HepG2 (cell line): Measurements from ENCODE around the gene NPR3. TPM values are rescaled to one million over a fixed set of nuclear protein-coding genes. Genes with fewer than 3 reads are reported as not detected.

Experiments
- ATAC-seq: fragments of 200-7000 bp; cut with Tn5 transposase; 3 replicates; pipeline ENCODE4 v1.9.1; 2020; ENCODE audit warnings: mild to moderate bottlenecking, moderate library complexity
- BruUV-seq: library from RNA; stranded (reverse); fragments of 400-500 nt; replicated peaks from 2 replicates; lab custom pipeline; 2021; lab: Mats Ljungman, UMichigan
- CTCF ChIA-PET: fragments of 300-600 bp; formaldehyde crosslinking; extraction: SDS; loops from one replicate; lab custom pipeline; 2021; ENCODE audit warnings: low total read pairs, inconsistent platforms, low intra/inter-chr PET ratio; lab: Yijun Ruan, JAX
- POLR2A ChIA-PET: fragments of 350-600 bp; sonication (Branson Sonifier 250); formaldehyde crosslinking; loops from one replicate; lab custom pipeline; 2020; ENCODE audit warnings: antibody characterized with exemption, inconsistent platforms; lab: Yijun Ruan, JAX
- DNase-seq: peaks from one replicate; pipeline ENCODE4 v3.0.0-alpha.2; 2015; ENCODE audit warnings: low spot score
- FAIRE-seq: peaks from 3 replicates; lab custom pipeline; 2011; peaks lifted over from hg19 to GRCh38; lab: Jason Lieb, UNC
- H2AFZ ChIP-seq: one replicate; pipeline ENCODE4 v1.6.1; 2011; ENCODE audit warnings: low read length, inconsistent platforms
- H3K27ac ChIP-seq: fragments of 300-600 bp; 3 replicates; pipeline ENCODE4 v1.8.0; 2011; ENCODE audit warnings: mixed run types, mild to moderate bottlenecking, mixed read lengths, low read length, inconsistent platforms; ENCODE audit not compliant: insufficient read depth; ENCODE audit errors: extremely low read length
- H3K27me3 ChIP-seq, 2 experiments: fragments of 200-600 bp in 1 of 2; 2 replicates in 1 of 2; 3 replicates in 1 of 2; pipeline versions ENCODE4 v1.6.0 to v1.8.0; 2011; ENCODE audit warnings: low read length in 2 of 2, mild to moderate bottlenecking in 2 of 2, moderate library complexity in 2 of 2, inconsistent platforms in 1 of 2; ENCODE audit not compliant: insufficient read depth in 2 of 2, control insufficient read depth in 1 of 2
- H3K36me3 ChIP-seq, 2 experiments: fragments of 200-600 bp in 1 of 2; replicated peaks in 1 of 2; 2 replicates in 1 of 2; 3 replicates in 1 of 2; pipeline versions ENCODE4 v1.5.1 to v1.8.0; 2011; ENCODE audit warnings: low read length in 2 of 2, inconsistent platforms in 1 of 2; ENCODE audit not compliant: insufficient read depth in 2 of 2, control insufficient read depth in 1 of 2
- H3K4me1 ChIP-seq: 2 replicates; pipeline ENCODE4 v1.5.1; 2012; ENCODE audit warnings: low read length, inconsistent platforms; ENCODE audit not compliant: insufficient read depth
- H3K4me2 ChIP-seq: 2 replicates; pipeline ENCODE4 v1.6.0; 2011; ENCODE audit warnings: low read depth, low read length, inconsistent platforms
- H3K4me3 ChIP-seq, 3 experiments: fragments of 200-600 bp in 1 of 3; sonication (generic), shearing (Covaris generic) in 1 of 3; replicated peaks in 1 of 3; 2 replicates each; pipeline ENCODE4 v1.5.1; 2011 to 2016; ENCODE audit warnings: low read length in 3 of 3, inconsistent platforms in 2 of 3, low read depth in 2 of 3, mild to moderate bottlenecking in 2 of 3, control low read depth in 1 of 3, mixed read lengths in 1 of 3; ENCODE audit not compliant: insufficient read depth in 1 of 3
- H3K79me2 ChIP-seq: one replicate; pipeline ENCODE4 v1.6.1; 2011; ENCODE audit warnings: low read length, inconsistent platforms; ENCODE audit not compliant: insufficient read depth
- H3K9ac ChIP-seq: 2 replicates; pipeline ENCODE4 v1.6.0; 2011; ENCODE audit warnings: mild to moderate bottlenecking, low read depth, low read length, inconsistent platforms; ENCODE audit not compliant: insufficient read depth
- H3K9me3 ChIP-seq: 2 replicates; pipeline ENCODE4 v1.5.1; 2012; ENCODE audit warnings: mild to moderate bottlenecking, low read length
- H4K20me1 ChIP-seq: 2 replicates; pipeline ENCODE4 v1.6.0; 2011; ENCODE audit warnings: inconsistent platforms, mild to moderate bottlenecking, low read length, moderate library complexity; ENCODE audit not compliant: insufficient read depth
- FOXO4 ChIP-seq: sonication (generic); formaldehyde crosslinking; conservative IDR thresholded peaks from 2 replicates; pipeline ENCODE4 v1.8.1; 2023; ENCODE audit warnings: missing genetic modification reagents
- HBP1 ChIP-seq: IDR thresholded peaks from 2 replicates; pipeline ENCODE4 v1.6.1; 2016; ENCODE audit warnings: low read depth, control low read depth
- JDP2 ChIP-seq: sonication (generic); formaldehyde crosslinking; IDR thresholded peaks from 2 replicates; pipeline ENCODE4 v1.8.1; 2022; ENCODE audit warnings: missing genetic modification reagents, borderline replicate concordance
- MEIS1 ChIP-seq: sonication (generic); formaldehyde crosslinking; IDR thresholded peaks from 2 replicates; pipeline ENCODE4 v1.9.0; 2021; ENCODE audit warnings: mild to moderate bottlenecking, missing genetic modification reagents, moderate library complexity, borderline replicate concordance
- NR2F1 ChIP-seq, 2 experiments: fragments of 450-650 bp in 1 of 2; formaldehyde crosslinking in 1 of 2; IDR thresholded peaks; 2 replicates each; pipeline versions ENCODE4 v1.5.0 to v1.6.1; 2016 to 2020; ENCODE audit warnings: mild to moderate bottlenecking in 1 of 2, missing compliant biosample characterization in 1 of 2, missing genetic modification reagents in 1 of 2, moderate library complexity in 1 of 2
- PHB2 ChIP-seq: fragments of 450-650 bp; IDR thresholded peaks from 2 replicates; pipeline ENCODE4 v1.6.1; 2018; ENCODE audit not compliant: partially characterized antibody
- TSC22D2 ChIP-seq: sonication (generic); formaldehyde crosslinking; IDR thresholded peaks from 2 replicates; pipeline ENCODE4 v1.5.1; 2020; ENCODE audit warnings: missing genetic modification reagents, mild to moderate bottlenecking, borderline replicate concordance
- ZFYVE20 ChIP-seq: sonication (generic); formaldehyde crosslinking; IDR thresholded peaks from 2 replicates; pipeline ENCODE4 v1.8.0; 2023; ENCODE audit warnings: low read depth, mild to moderate bottlenecking, moderate library complexity, missing genetic modification reagents, borderline replicate concordance
- ZNF292 ChIP-seq: sonication (generic); formaldehyde crosslinking; IDR thresholded peaks from 2 replicates; pipeline ENCODE4 v1.8.1; 2022; ENCODE audit warnings: mild to moderate bottlenecking, low read depth, missing genetic modification reagents, borderline replicate concordance
- ZNF326 ChIP-seq: sonication (generic); formaldehyde crosslinking; IDR thresholded peaks from 2 replicates; pipeline ENCODE4 v1.4.0; 2020; ENCODE audit warnings: missing genetic modification reagents, borderline replicate concordance
- ZNF572 ChIP-seq: sonication (generic); formaldehyde crosslinking; IDR thresholded peaks from 2 replicates; pipeline ENCODE4 v1.5.1; 2020; ENCODE audit warnings: mild to moderate bottlenecking, missing genetic modification reagents
- ZNF577 ChIP-seq: sonication (generic); formaldehyde crosslinking; IDR thresholded peaks from 2 replicates; pipeline ENCODE4 v1.4.0; 2020; ENCODE audit warnings: mild to moderate bottlenecking, low read depth, missing genetic modification reagents, borderline replicate concordance
- ZNF691 ChIP-seq: sonication (generic); formaldehyde crosslinking; IDR thresholded peaks from 2 replicates; pipeline ENCODE4 v1.4.0; 2020; ENCODE audit warnings: missing genetic modification reagents, low read depth, mild to moderate bottlenecking, borderline replicate concordance
- WGBS: methylation state at CpG from one replicate; pipeline ENCODE4 v1.1.6; 2017; ENCODE audit warnings: low lambda C conversion rate; 5-methylcytosine and 5-hydroxymethylcytosine counted together
- in situ Hi-C: cut with HindIII; loops from 2 replicates; pipeline ENCODE4 v1.10.0; 2017; ENCODE audit warnings: low pct_unique_long_range_greater_than_20kb; ENCODE audit not compliant: extremely low pct_ligation_motif_present
- intact Hi-C: fragments of 100-400 bp; cut with micrococcal nuclease; formaldehyde crosslinking; loops from one replicate; pipeline ENCODE4 v1.10.0; 2022; ENCODE audit not compliant: unreplicated experiment
- polyA plus RNA-seq, 8 experiments: library from polyadenylated mRNA; depleted of rRNA in 3 of 8; stranded (reverse) in 7 of 8; unstranded in 1 of 8; fragments of >200 nt; fragmentation: Illumina TruSeq in 4 of 8; extraction: Trizol in 4 of 8; gene quantifications; 2 replicates each; pipeline versions ENCODE4 v1.2.1 to v1.2.3, GENCODE V29; 2011 to 2016; ENCODE audit warnings: low read depth in 4 of 8, missing spikeins in 1 of 8, mixed read lengths in 1 of 8; ENCODE audit not compliant: insufficient read depth in 1 of 8
- total RNA-seq, 5 experiments: library from RNA; depleted of rRNA; stranded (reverse); fragments of >200 nt; fragmentation: Illumina TruSeq; extraction: Trizol; gene quantifications; 2 replicates each; pipeline ENCODE4 v1.2.3, GENCODE V29; 2016; ENCODE audit warnings: low read depth in 1 of 5
- TF ChIP-seq, protein P1 (sequence below): sonication (generic); formaldehyde crosslinking; IDR thresholded peaks from 2 replicates; pipeline ENCODE4 v1.5.0; 2020; ENCODE audit warnings: missing genetic modification reagents, mild to moderate bottlenecking, borderline replicate concordance

Gene NPR3
- total and polyA plus RNA-seq, 2 of the 13 experiments (the other 11 are each of a cell fraction or from before 2014, with no cell fraction given) = 0.01 TPM; not detected in 1

DNA sequence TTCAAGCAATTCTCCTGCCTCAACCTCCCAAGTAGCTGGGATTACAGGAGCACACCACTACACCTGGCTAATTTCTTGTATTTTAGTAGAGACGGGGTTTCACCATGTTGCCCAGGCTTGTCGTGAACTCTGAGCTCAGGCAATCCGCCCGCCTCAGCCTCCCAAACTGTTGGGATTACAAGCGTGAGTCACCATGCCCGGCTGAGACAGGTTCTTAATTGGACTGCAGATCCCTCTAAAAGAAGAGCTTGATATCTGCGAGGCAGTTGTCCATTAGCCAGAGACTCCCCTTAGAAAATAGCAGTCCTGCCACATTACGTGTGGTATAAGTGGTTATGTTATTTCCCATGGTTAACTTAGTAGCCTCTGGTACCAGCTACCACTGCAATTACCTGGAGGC, 46.6 kb upstream of the NPR3 start:
- Histone ChIP-seq H3K79me2 (no peaks in the 10 kb centered on the region), H3K4me1 (no peaks in the 10 kb centered on the region), H3K36me3 (no peaks in the 10 kb centered on the region), H3K27ac (no peak overlapping the region), H4K20me1 (no peaks in the 10 kb centered on the region), H3K9ac (no peak overlapping the region), H2AFZ (no peak overlapping the region), H3K4me2 (no peak overlapping the region), H3K9me3 (no peaks in the 10 kb centered on the region), H3K4me3 (no peak overlapping the region), H3K27me3 (peaks cover 0 to 2% of the 10 kb centered on the region in 2 experiments; a peak in 1 of 5 replicates)
- WGBS = 14% methylated on average over 8 of the region's 8 CpGs
- no peak for FAIRE-seq
- POLR2A ChIA-PET = no interaction called here
- DNase-seq = no peak
- in situ Hi-C loops (no loop called here), intact Hi-C loops (no loop called here)
- ATAC-seq = no peak
- no TSS peak for BruUV-seq
- CTCF ChIA-PET = no interaction called here
- TF ChIP-seq TSC22D2 = no peak
- TF ChIP-seq PHB2 = no peak
- TF ChIP-seq ZNF577 (CRISPR knock-in tag) = no peak
- no peak for TF ChIP-seq JDP2 (CRISPR knock-in tag)
- TF ChIP-seq ZNF292 = no peak
- no peak for TF ChIP-seq ZNF326 (CRISPR knock-in tag)
- TF ChIP-seq, protein P1, sequence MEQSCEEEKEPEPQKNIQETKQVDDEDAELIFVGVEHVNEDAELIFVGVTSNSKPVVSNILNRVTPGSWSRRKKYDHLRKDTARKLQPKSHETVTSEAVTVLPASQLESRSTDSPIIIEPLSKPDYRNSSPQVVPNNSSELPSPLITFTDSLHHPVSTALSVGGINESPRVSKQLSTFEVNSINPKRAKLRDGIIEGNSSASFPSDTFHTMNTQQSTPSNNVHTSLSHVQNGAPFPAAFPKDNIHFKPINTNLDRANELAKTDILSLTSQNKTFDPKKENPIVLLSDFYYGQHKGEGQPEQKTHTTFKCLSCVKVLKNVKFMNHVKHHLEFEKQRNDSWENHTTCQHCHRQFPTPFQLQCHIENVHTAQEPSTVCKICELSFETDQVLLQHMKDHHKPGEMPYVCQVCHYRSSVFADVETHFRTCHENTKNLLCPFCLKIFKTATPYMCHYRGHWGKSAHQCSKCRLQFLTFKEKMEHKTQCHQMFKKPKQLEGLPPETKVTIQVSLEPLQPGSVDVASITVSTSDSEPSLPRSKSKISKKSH (CRISPR knock-in tag) = no peak
- no peak for TF ChIP-seq MEIS1 (CRISPR knock-in tag)
- no peak for TF ChIP-seq ZNF572 (CRISPR knock-in tag)
- TF ChIP-seq HBP1 (CRISPR knock-in tag) = no peak
- no peak for TF ChIP-seq ZFYVE20
- TF ChIP-seq FOXO4 (CRISPR knock-in tag) = no peak
- no peak for TF ChIP-seq ZNF691 (CRISPR knock-in tag)
- TF ChIP-seq NR2F1 (CRISPR knock-in tag; IDR thresholded peaks at IDR 0.05) = no peak
